Measurements from ENCODE around the gene RNF220. TPM values are rescaled to one million over a fixed set of nuclear protein-coding genes. Genes with fewer than 3 reads are reported as not detected.

The RNF220 gene
- total RNA-seq, 4 donors from 2014 or later = 45.8 to 169 (median 89.4) TPM

DNA sequence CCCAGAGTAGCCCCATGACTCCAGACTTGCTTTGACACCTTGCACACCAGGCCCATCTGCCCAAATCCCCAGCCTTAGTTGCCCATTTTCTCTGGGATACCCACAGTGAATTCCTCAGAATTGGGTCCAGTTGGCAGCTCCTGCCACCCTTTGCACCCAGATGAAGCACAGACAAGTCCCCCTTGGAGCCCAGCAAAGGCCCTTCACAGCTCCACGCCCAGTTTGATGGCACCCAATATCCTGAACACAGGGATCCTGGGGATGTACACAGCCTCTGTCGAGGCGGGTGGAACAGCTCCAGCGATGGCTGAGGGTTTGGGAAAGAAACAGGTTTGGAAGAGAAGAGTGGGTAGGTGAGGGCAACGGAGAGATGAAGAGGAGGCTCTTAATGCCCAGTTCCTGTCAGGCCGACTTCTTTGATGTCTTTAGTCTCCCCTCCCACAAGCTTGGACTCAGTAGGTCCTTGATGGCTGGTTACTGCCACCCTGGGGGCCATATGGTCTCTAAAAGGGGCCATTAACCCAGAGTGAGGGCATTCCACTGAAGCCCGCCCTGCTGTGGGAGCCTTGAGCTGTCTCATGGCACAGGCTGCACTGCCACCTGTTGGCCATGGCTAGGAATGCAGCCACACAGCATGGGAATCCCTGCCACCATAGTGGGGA is 247.5 kb downstream of the RNF220 start:
- intact Hi-C loops (cut with DNase I; ENCODE audit: low total_unique reads) (loop anchor here (2.0 kb wide), 1 partner anchor 44 kb away; no protein-coding TSS in a partner anchor), in situ Hi-C loops (cut with MboI; ENCODE audit: low pct_ligation_motif_present in 1 of 4, low pct_unique_long_range_greater_than_20kb in 1 of 4, low sequenced_read_pairs in 3 of 4) (loop anchor here in 1 of 4 donors (5.0 kb wide), 2 partner anchors 45 to 280 kb away; no protein-coding TSS in a partner anchor)
- Histone ChIP-seq H3K9me3 (no peaks in the 10 kb centered on the region), H3K27ac (peak overlapping the region in 1 of 4 donors; percentile 34), H3K27me3 (no peaks in the 10 kb centered on the region), H3K4me1 (no peaks in the 10 kb centered on the region), H3K36me3 (peaks cover 0 to 17% (median 2%) of the 10 kb centered on the region in 4 donors), H3K4me3 (no peak overlapping the region)
- 38 to 75% methylated on average over 2 to 7 of the region's 7 CpGs for whole genome bisulfite sequencing, 2 donors (ENCODE audit: low coverage in 1 of 2)
- TF ChIP-seq EP300 (IDR thresholded peaks at IDR 0.05; ENCODE audit: low read depth) = no peak
- TF ChIP-seq, protein P1, sequence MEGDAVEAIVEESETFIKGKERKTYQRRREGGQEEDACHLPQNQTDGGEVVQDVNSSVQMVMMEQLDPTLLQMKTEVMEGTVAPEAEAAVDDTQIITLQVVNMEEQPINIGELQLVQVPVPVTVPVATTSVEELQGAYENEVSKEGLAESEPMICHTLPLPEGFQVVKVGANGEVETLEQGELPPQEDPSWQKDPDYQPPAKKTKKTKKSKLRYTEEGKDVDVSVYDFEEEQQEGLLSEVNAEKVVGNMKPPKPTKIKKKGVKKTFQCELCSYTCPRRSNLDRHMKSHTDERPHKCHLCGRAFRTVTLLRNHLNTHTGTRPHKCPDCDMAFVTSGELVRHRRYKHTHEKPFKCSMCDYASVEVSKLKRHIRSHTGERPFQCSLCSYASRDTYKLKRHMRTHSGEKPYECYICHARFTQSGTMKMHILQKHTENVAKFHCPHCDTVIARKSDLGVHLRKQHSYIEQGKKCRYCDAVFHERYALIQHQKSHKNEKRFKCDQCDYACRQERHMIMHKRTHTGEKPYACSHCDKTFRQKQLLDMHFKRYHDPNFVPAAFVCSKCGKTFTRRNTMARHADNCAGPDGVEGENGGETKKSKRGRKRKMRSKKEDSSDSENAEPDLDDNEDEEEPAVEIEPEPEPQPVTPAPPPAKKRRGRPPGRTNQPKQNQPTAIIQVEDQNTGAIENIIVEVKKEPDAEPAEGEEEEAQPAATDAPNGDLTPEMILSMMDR (IDR thresholded peaks at IDR 0.05) = peak; percentile 90 to 95 (median 93)
- no peak for TF ChIP-seq POLR2AphosphoS5 (IDR thresholded peaks at IDR 0.05)
- TF ChIP-seq POLR2A (IDR thresholded peaks at IDR 0.05) = no peak
- DNase-seq = peak; percentile 83

DNA sequence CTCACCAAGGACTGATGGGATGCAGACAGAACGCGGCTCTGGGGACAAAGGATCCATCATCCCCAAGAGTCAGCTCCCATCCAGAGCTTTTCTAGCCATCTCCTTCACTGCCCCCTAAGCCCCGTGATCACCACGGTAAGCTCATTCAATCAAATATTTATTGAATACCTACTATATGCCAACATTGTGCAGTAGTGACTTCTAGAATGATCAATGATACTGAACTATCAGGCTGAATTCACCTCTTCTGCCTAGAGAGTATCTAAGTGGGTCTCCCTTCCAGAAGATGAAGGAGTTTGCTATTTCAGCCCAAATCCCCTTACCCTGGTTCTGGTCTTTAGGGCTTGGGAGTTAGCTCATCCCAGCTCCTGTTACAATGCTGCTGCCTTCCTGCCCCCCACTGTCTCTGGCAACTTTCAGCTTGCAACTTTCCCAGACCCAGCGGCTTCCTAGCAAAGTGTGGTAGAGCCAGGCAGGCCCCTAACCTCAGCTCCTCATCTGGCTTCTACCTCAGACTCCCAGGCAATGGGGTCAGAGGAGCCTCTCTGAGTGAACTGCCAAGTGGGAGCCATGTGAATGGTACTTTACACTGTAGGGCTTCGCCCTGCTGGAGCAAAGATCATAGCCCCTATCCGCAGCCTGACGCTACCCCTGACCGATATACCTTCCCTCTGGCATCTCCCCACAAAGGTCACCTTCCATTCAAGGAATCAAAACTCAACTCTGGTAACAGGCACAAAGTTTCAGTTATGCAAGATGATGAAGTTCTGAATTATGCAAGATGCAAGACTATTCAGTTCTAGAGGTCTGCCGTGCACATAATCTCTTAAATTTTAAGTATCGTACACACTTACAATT is 248.3 kb downstream of the RNF220 start:
- in situ Hi-C loops (cut with MboI; ENCODE audit: low pct_ligation_motif_present in 1 of 4, low pct_unique_long_range_greater_than_20kb in 1 of 4, low sequenced_read_pairs in 3 of 4) (loop anchor here in 1 of 4 donors (5.0 kb wide), 2 partner anchors 46 to 281 kb away; no protein-coding TSS in a partner anchor), intact Hi-C loops (cut with DNase I; ENCODE audit: low total_unique reads) (loop anchor here (2.0 kb wide), 1 partner anchor 45 kb away; no protein-coding TSS in a partner anchor)
- no peak overlapping the region for H3K27ac ChIP-seq
- 66% methylated on average over 11 of the region's 11 CpGs; no CpG with 5 or more reads in 1 of the 2 donors for WGBS, 2 donors (ENCODE audit: low coverage in 1 of 2)
- H3K36me3 ChIP-seq = peaks cover 0 to 17% (median 2%) of the 10 kb centered on the region in 4 donors
- no peak for DNase-seq
- no peaks in the 10 kb centered on the region for H3K9me3 ChIP-seq
- H3K27me3 ChIP-seq = no peaks in the 10 kb centered on the region
- no peaks in the 10 kb centered on the region for H3K4me1 ChIP-seq
- H3K4me3 ChIP-seq = no peak overlapping the region
- TF ChIP-seq, protein P1 (IDR thresholded peaks at IDR 0.05) = peak in 2 of 5 experiments; percentile 16 to 21
- TF ChIP-seq EP300 (IDR thresholded peaks at IDR 0.05; ENCODE audit: low read depth) = no peak
- TF ChIP-seq POLR2AphosphoS5 (IDR thresholded peaks at IDR 0.05) = no peak
- no peak for TF ChIP-seq POLR2A (IDR thresholded peaks at IDR 0.05)

DNA sequence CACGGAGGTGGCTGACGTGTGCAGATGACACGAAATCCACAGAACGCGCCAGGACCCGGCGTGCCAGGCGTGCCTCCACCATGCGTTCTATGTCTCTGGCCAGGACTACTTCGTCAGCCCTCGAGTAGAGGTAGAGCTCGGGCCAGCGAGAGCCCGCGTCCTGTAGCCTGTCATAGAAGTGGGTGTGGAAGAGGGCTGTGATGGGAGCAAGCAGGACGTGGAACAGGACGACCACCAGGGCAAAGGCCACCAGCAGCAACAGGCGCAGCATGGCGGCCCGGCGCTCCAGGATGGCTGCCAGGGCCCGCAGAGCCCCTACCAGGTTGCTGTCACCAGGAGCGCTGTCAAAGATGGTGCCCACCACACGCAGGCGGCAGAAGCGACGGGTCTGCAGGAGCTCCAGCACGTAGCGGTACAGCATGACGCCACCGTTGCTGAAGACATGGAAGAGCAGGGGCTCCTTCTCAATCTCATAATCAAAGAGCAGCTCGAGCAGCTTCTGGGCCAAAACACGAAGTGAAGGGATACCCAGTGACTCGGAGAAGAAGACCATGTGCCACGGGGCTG is 249.6 kb downstream of the RNF220 start:
- in situ Hi-C loops (cut with MboI; ENCODE audit: low pct_ligation_motif_present in 1 of 4, low pct_unique_long_range_greater_than_20kb in 1 of 4, low sequenced_read_pairs in 3 of 4) = loop anchor here in 1 of 4 donors (5.0 kb wide), 2 partner anchors 47 to 282 kb away; no protein-coding TSS in a partner anchor

More for the DNA sequence above, 249.6 kb downstream of the RNF220 start:
- 95% methylated on average over 35 of the region's 35 CpGs; no CpG with 5 or more reads in 1 of the 2 donors for WGBS, 2 donors (ENCODE audit: low coverage in 1 of 2)
- Histone ChIP-seq H3K4me3 (no peak overlapping the region), H3K4me1 (no peaks in the 10 kb centered on the region), H3K27me3 (no peaks in the 10 kb centered on the region), H3K27ac (no peak overlapping the region), H3K9me3 (no peaks in the 10 kb centered on the region), H3K36me3 (peaks cover 0 to 13% (median 2%) of the 10 kb centered on the region in 4 donors)
- DNase-seq = no peak
- TF ChIP-seq POLR2AphosphoS5 (IDR thresholded peaks at IDR 0.05) = no peak
- no peak for TF ChIP-seq EP300 (IDR thresholded peaks at IDR 0.05; ENCODE audit: low read depth)
- TF ChIP-seq, protein P1 (IDR thresholded peaks at IDR 0.05) = no peak
- intact Hi-C loops (cut with DNase I; ENCODE audit: low total_unique reads) = no loop called here
